H1 (cell line): ENCODE results near the gene TNFAIP1. TPM values are rescaled to one million over a fixed set of nuclear protein-coding genes. Genes with fewer than 3 reads are reported as not detected.

Experiments
- ASH2L ChIP-seq: fragments of 200-600, 300-600 bp; sonication (generic); IDR thresholded peaks from one replicate; pipeline ENCODE4 v1.7.1; 2017; ENCODE audit warnings: low read length
- BACH1 ChIP-seq: IDR thresholded peaks from 2 replicates; pipeline ENCODE4 v1.6.1; 2012; ENCODE audit warnings: low read length, improper control_type of control experiment
- BCL11A ChIP-seq, 2 experiments: IDR thresholded peaks; one replicate each; pipeline ENCODE4 v1.6.1; 2011; ENCODE audit warnings: low read depth in 2 of 2, low read length in 2 of 2, mild to moderate bottlenecking in 2 of 2
- CREB1 ChIP-seq: IDR thresholded peaks from 2 replicates; pipeline ENCODE4 v1.6.1; 2012; ENCODE audit warnings: inconsistent platforms
- EP300 ChIP-seq, 2 experiments: IDR thresholded peaks; 1 replicate in 1 of 2; 2 replicates in 1 of 2; pipeline ENCODE4 v1.6.1; 2011 to 2012; ENCODE audit warnings: low read depth in 2 of 2, low read length in 2 of 2, mild to moderate bottlenecking in 2 of 2, borderline replicate concordance in 1 of 2, inconsistent platforms in 1 of 2, moderate library complexity in 1 of 2
- EZH2 ChIP-seq: fragments of 200-600 bp; sonication (generic); IDR thresholded peaks from 2 replicates; pipeline ENCODE4 v1.7.1; 2012; ENCODE audit warnings: low read depth, mild to moderate bottlenecking, moderate library complexity, low read length, inconsistent platforms; ENCODE audit not compliant: severe bottlenecking
- GABPA ChIP-seq: IDR thresholded peaks from 2 replicates; pipeline ENCODE4 v1.6.1; 2011; ENCODE audit warnings: mild to moderate bottlenecking, low read length, moderate library complexity, borderline replicate concordance; ENCODE audit not compliant: insufficient read depth
- GTF2F1 ChIP-seq: IDR thresholded peaks from 2 replicates; pipeline ENCODE4 v1.6.1; 2012; ENCODE audit warnings: low read depth, low read length, improper control_type of control experiment, borderline replicate concordance
- KDM4A ChIP-seq: IDR thresholded peaks from one replicate; pipeline ENCODE4 v1.7.1; 2012; ENCODE audit warnings: low read depth, mild to moderate bottlenecking, moderate library complexity, low read length, inconsistent platforms; ENCODE audit not compliant: severe bottlenecking
- MAX ChIP-seq: IDR thresholded peaks from 2 replicates; pipeline ENCODE4 v1.6.1; 2012; ENCODE audit warnings: inconsistent platforms
- PHF8 ChIP-seq: fragments of 200-600 bp; sonication (generic); conservative IDR thresholded peaks from 2 replicates; pipeline ENCODE4 v1.7.1; 2012; ENCODE audit warnings: low read depth, mild to moderate bottlenecking, inconsistent platforms, low read length, moderate library complexity
- RNF2 ChIP-seq: fragments of 200-900, 300-1000 bp; sonication (generic); IDR thresholded peaks from 2 replicates; pipeline ENCODE4 v1.7.1; 2016; ENCODE audit warnings: borderline replicate concordance, low read depth, mild to moderate bottlenecking, antibody characterized with exemption, low read length; ENCODE audit not compliant: poor library complexity, severe bottlenecking; ENCODE audit errors: missing control alignments
- RXRA ChIP-seq: IDR thresholded peaks from 2 replicates; pipeline ENCODE4 v1.6.1; 2011; ENCODE audit warnings: low read depth, mild to moderate bottlenecking, low read length, moderate library complexity; ENCODE audit not compliant: insufficient read depth
- SIN3A ChIP-seq, 2 experiments: IDR thresholded peaks in 1 of 2; conservative IDR thresholded peaks in 1 of 2; 2 replicates each; pipeline ENCODE4 v1.6.1; 2011 to 2012; ENCODE audit warnings: low read length in 2 of 2, improper control_type of control experiment in 1 of 2, low read depth in 1 of 2, mild to moderate bottlenecking in 1 of 2
- SIX5 ChIP-seq: IDR thresholded peaks from 2 replicates; pipeline ENCODE4 v1.6.1; 2011; ENCODE audit warnings: mild to moderate bottlenecking, low read depth, low read length
- SP1 ChIP-seq: IDR thresholded peaks from 2 replicates; pipeline ENCODE4 v1.6.1; 2011; ENCODE audit warnings: low read depth, low read length
- SRF ChIP-seq: IDR thresholded peaks from 2 replicates; pipeline ENCODE4 v1.6.1; 2011; ENCODE audit warnings: mild to moderate bottlenecking, low read depth, low read length, moderate library complexity
- TBP ChIP-seq: IDR thresholded peaks from 2 replicates; pipeline ENCODE4 v1.6.1; 2011; ENCODE audit warnings: low read depth, low read length, improper control_type of control experiment
- YY1 ChIP-seq: IDR thresholded peaks from 2 replicates; pipeline ENCODE4 v1.6.1; 2011; ENCODE audit warnings: low read depth, mild to moderate bottlenecking, low read length
- polyA plus RNA-seq, 7 experiments: library from polyadenylated mRNA; depleted of rRNA in 3 of 7; stranded (reverse) in 5 of 7; unstranded in 2 of 7; fragments of >200 nt in 5 of 7; fragments of 200-250 nt in 2 of 7; gene quantifications; 1 replicate in 5 of 7; 2 replicates in 1 of 7; 4 replicates in 1 of 7; pipeline versions ENCODE4 v1.2.1 to v1.2.3, GENCODE V29; 2011 to 2013; ENCODE audit warnings: missing spikeins in 2 of 7, mixed read lengths in 2 of 7
- total RNA-seq: library from RNA; stranded (reverse); fragmentation: NEBNext Ultra II Directional; extraction: Animal tissue kit (Norgen Biotek cat#: 25700); gene quantifications from 2 replicates; pipeline ENCODE4 v1.2.1, GENCODE V29; 2021
- TF ChIP-seq, protein P1 (sequence below), 3 experiments: IDR thresholded peaks; 1 replicate in 2 of 3; 2 replicates in 1 of 3; pipeline versions ENCODE4 v1.5.1 to v1.6.1; 2011; ENCODE audit warnings: low read length in 3 of 3, mild to moderate bottlenecking in 3 of 3, inconsistent platforms in 2 of 3, low read depth in 1 of 3, moderate library complexity in 1 of 3; ENCODE audit not compliant: insufficient read depth in 1 of 3; ENCODE audit errors: control extremely low read depth in 1 of 3

Gene TNFAIP1
- total and polyA plus RNA-seq, 2 of the 8 experiments (the other 6 are each of a cell fraction or from before 2014, with no cell fraction given), result 16.9 to 19.5 TPM

GRCh38 chr17:28381141-28381825, 45.7 kb downstream of the TNFAIP1 start (continued):
- TF ChIP-seq BCL11A (IDR thresholded peaks at IDR 0.05; ENCODE audit: low read depth in 2 of 2, low read length in 2 of 2) (no peak), YY1 (peak; percentile 56; the same call in 1 of the 2 replicates), RXRA (no peak), GTF2F1 (0 out of 2 replicates have a peak, but pooled peaks have one; percentile 16), EZH2 (peak; percentile 69), MAX (peak; percentile 96), RNF2 (peak; percentile 40), ASH2L (peak; percentile 58), SIX5 (no peak), PHF8 (no peak), CREB1 (peak; percentile 51), BACH1 (0 out of 2 replicates have a peak, but pooled peaks have one; percentile 22), SIN3A (conservative IDR thresholded peaks at IDR 0.05 in 1 of 2, IDR thresholded peaks at IDR 0.05 in 1 of 2; ENCODE audit: low read depth in 1 of 2, low read length in 2 of 2) (peak; percentile 40 to 78; a peak in 1 of 4 replicates), TBP (peak; percentile 21; the same call in 1 of the 2 replicates), SP1 (no peak), EP300 (IDR thresholded peaks at IDR 0.05; ENCODE audit: borderline replicate concordance in 1 of 2, low read depth in 2 of 2, low read length in 2 of 2) (peak in 1 of 2 experiments; percentile 19; a peak in 1 of 3 replicates), GABPA (peak; percentile 75; the same call in 1 of the 2 replicates), KDM4A (peak; percentile 89), SRF (0 out of 2 replicates have a peak, but pooled peaks have one; percentile 2)
- TF ChIP-seq, protein P1, sequence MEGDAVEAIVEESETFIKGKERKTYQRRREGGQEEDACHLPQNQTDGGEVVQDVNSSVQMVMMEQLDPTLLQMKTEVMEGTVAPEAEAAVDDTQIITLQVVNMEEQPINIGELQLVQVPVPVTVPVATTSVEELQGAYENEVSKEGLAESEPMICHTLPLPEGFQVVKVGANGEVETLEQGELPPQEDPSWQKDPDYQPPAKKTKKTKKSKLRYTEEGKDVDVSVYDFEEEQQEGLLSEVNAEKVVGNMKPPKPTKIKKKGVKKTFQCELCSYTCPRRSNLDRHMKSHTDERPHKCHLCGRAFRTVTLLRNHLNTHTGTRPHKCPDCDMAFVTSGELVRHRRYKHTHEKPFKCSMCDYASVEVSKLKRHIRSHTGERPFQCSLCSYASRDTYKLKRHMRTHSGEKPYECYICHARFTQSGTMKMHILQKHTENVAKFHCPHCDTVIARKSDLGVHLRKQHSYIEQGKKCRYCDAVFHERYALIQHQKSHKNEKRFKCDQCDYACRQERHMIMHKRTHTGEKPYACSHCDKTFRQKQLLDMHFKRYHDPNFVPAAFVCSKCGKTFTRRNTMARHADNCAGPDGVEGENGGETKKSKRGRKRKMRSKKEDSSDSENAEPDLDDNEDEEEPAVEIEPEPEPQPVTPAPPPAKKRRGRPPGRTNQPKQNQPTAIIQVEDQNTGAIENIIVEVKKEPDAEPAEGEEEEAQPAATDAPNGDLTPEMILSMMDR (IDR thresholded peaks at IDR 0.05; ENCODE audit: control extremely low read depth in 1 of 3, insufficient read depth in 1 of 3, low read depth in 1 of 3, low read length in 3 of 3), result peak; percentile 79 to 94 (median 88)
